Stomach (tissue), 9 donors: Measurements from ENCODE around the gene SLC16A13. TPM values are rescaled to one million over a fixed set of nuclear protein-coding genes. Genes with fewer than 3 reads are reported as not detected.

ENCODE experiments used
- DNase-seq, 2 donors: peaks; one replicate each; pipeline versions ENCODE4 v3.0.0 to v3.0.0-alpha.2; 2013 to 2019
- H3K27ac ChIP-seq, 5 donors: fragments of 200-600 bp in 4 of 5; sonication (generic) in 4 of 5; one replicate each; pipeline ENCODE4 v1.5.1; 2013 to 2019; ENCODE audit warnings: mild to moderate bottlenecking in 1 of 5, moderate library complexity in 1 of 5
- H3K27me3 ChIP-seq, 3 donors: fragments of 200-600 bp; sonication (generic); one replicate each; pipeline ENCODE4 v1.5.1; 2017 to 2019; ENCODE audit warnings: mixed run types in 1 of 3
- H3K36me3 ChIP-seq, 4 donors: fragments of 200-600 bp; sonication (generic); 1 replicate in 3 of 4; 2 replicates in 1 of 4; pipeline ENCODE4 v1.5.1; 2016 to 2019
- H3K4me1 ChIP-seq, 4 donors: fragments of 200-600 bp; sonication (generic); one replicate each; pipeline ENCODE4 v1.5.1; 2016 to 2019
- H3K4me3 ChIP-seq, 4 donors: fragments of 200-600 bp; sonication (generic) in 3 of 4; one replicate each; pipeline ENCODE4 v1.5.1; 2016 to 2019; ENCODE audit warnings: mild to moderate bottlenecking in 1 of 4
- H3K9me3 ChIP-seq, 4 donors: fragments of 200-600 bp; sonication (generic); one replicate each; pipeline ENCODE4 v1.5.1; 2016 to 2019
- EP300 ChIP-seq: sonication (generic); formaldehyde crosslinking; IDR thresholded peaks from one replicate; pipeline ENCODE4 v1.6.1; 2017; ENCODE audit warnings: antibody characterized with exemption
- POLR2A ChIP-seq, 4 donors: fragments of 450-650 bp; IDR thresholded peaks; one replicate each; pipeline ENCODE4 v1.6.1; 2016; ENCODE audit warnings: antibody characterized with exemption in 4 of 4, control low read depth in 2 of 4, mild to moderate bottlenecking in 1 of 4, moderate library complexity in 1 of 4
- POLR2AphosphoS5 ChIP-seq, 3 donors: sonication (generic); formaldehyde crosslinking; IDR thresholded peaks; one replicate each; pipeline ENCODE4 v1.6.1; 2016; ENCODE audit warnings: antibody characterized with exemption in 3 of 3
- WGBS, 5 donors: extraction: QIAGEN DNeasy Blood & Tissue Kit in 3 of 5; methylation state at CpG; one replicate each; pipeline versions ENCODE4 v1.1.5 to v1.1.7; 2013 to 2018; 5-methylcytosine and 5-hydroxymethylcytosine counted together
- intact Hi-C: fragments of 100-400 bp; cut with DNase I; formaldehyde crosslinking; loops from one replicate; pipeline ENCODE4 v1.15.1; 2023; ENCODE audit warnings: low total_unique reads
- polyA plus RNA-seq, 3 donors: library from polyadenylated mRNA; stranded (reverse); fragments of 200-250 nt; gene quantifications; one replicate each; pipeline ENCODE4 v1.2.3, GENCODE V29; 2013
- total RNA-seq, 5 donors: library from RNA; depleted of rRNA; stranded (reverse); fragments of >200 nt; gene quantifications; one replicate each; pipeline versions ENCODE4 v1.1.0 to v1.2.3, GENCODE V29; 2014 to 2016
- TF ChIP-seq, protein P1 (sequence below), 7 experiments: fragments of 450-650 bp in 4 of 7; fragments of 200-600 bp in 3 of 7; sonication (generic) in 3 of 7; IDR thresholded peaks; one replicate each; pipeline ENCODE4 v1.5.1; 2016 to 2019; ENCODE audit warnings: antibody characterized with exemption in 7 of 7, control low read depth in 2 of 7, mild to moderate bottlenecking in 1 of 7
- donor health status: healthy with polysubstance abuse.
- donor health status: Bipolar disorder and iron deficiency.
- donor health status: healthy.

The SLC16A13 gene
- total and polyA plus RNA-seq, 8 donors, result 0.56 to 2.9 (median 1.4) TPM; not detected in 5

DNA sequence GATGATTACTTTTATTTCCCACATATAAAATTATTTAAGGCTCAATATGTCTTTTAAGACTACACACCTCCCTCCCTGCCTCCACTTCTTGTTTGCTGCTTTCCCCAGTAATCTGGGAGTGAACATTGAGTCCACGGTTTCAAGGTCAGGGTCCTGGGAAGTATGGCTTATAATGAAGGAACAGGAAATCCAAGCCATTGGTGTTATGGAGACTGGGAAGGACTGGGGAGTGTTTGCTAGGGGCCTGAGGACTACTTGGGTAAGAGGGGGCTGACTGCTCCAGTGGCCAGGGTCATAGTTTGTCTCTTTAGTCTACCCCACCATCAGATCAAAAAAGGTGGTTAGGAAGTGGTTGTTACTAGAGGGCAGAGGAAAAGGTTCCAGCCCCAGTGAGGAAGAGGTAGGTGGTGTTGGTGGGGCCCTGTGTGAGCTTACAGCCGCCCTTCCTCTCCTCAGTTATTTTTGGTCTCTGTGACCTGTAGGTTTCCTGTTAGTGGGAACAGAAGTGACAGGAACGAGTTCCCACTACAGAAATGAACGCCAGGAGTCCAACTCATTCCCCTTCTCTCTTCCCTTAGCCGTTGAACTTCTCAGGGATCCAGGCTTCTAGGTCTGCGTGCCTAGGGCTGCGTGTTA lies 742 bp upstream of the SLC16A13 start:
- 8 to 19% (median 13%) methylated on average over 7 of the region's 7 CpGs for WGBS, 5 donors
- Histone ChIP-seq H3K27ac (peak overlapping the region; percentile 66 to 88 (median 82)), H3K27me3 (peaks cover 0 to 5% (median 0%) of the 10 kb centered on the region in 3 donors), H3K36me3 (no peaks in the 10 kb centered on the region), H3K9me3 (no peaks in the 10 kb centered on the region), H3K4me1 (peaks cover 9 to 23% (median 16%) of the 10 kb centered on the region in 4 donors), H3K4me3 (peak overlapping the region; percentile 52 to 64 (median 60))
- TF ChIP-seq POLR2AphosphoS5 (IDR thresholded peaks at IDR 0.05) (no peak), POLR2A (IDR thresholded peaks at IDR 0.05) (no peak), EP300 (no peak)
- TF ChIP-seq, protein P1, sequence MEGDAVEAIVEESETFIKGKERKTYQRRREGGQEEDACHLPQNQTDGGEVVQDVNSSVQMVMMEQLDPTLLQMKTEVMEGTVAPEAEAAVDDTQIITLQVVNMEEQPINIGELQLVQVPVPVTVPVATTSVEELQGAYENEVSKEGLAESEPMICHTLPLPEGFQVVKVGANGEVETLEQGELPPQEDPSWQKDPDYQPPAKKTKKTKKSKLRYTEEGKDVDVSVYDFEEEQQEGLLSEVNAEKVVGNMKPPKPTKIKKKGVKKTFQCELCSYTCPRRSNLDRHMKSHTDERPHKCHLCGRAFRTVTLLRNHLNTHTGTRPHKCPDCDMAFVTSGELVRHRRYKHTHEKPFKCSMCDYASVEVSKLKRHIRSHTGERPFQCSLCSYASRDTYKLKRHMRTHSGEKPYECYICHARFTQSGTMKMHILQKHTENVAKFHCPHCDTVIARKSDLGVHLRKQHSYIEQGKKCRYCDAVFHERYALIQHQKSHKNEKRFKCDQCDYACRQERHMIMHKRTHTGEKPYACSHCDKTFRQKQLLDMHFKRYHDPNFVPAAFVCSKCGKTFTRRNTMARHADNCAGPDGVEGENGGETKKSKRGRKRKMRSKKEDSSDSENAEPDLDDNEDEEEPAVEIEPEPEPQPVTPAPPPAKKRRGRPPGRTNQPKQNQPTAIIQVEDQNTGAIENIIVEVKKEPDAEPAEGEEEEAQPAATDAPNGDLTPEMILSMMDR (IDR thresholded peaks at IDR 0.05), result no peak
- no peak for DNase-seq
- intact Hi-C loops, result no loop called here

DNA sequence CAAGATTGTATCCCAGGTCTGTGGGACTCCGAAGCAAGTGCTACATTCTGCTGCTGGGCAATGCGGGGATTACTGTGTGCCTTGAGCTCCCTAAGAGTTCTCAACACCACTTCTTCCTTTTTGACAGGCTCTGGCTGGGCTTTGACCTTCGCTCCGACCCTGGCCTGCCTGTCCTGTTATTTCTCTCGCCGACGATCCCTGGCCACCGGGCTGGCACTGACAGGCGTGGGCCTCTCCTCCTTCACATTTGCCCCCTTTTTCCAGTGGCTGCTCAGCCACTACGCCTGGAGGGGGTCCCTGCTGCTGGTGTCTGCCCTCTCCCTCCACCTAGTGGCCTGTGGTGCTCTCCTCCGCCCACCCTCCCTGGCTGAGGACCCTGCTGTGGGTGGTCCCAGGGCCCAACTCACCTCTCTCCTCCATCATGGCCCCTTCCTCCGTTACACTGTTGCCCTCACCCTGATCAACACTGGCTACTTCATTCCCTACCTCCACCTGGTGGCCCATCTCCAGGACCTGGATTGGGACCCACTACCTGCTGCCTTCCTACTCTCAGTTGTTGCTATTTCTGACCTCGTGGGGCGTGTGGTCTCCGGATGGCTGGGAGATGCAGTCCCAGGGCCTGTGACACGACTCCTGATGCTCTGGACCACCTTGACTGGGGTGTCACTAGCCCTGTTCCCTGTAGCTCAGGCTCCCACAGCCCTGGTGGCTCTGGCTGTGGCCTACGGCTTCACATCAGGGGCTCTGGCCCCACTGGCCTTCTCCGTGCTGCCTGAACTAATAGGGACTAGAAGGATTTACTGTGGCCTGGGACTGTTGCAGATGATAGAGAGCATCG lies 2.4 kb downstream of the SLC16A13 start:
- Histone ChIP-seq H3K9me3 (no peaks in the 10 kb centered on the region), H3K27me3 (peaks cover 0 to 26% (median 15%) of the 10 kb centered on the region in 3 donors), H3K4me1 (peaks cover 20 to 39% (median 30%) of the 10 kb centered on the region in 4 donors), H3K36me3 (no peaks in the 10 kb centered on the region), H3K4me3 (no peak overlapping the region), H3K27ac (no peak overlapping the region)
- no peak for DNase-seq
- TF ChIP-seq EP300 (no peak), POLR2AphosphoS5 (IDR thresholded peaks at IDR 0.05) (no peak), POLR2A (IDR thresholded peaks at IDR 0.05) (no peak)
- TF ChIP-seq, protein P1 (IDR thresholded peaks at IDR 0.05), result no peak
- intact Hi-C loops, result no loop called here
- WGBS, 5 donors, result 84 to 86% (median 85%) methylated on average over 15 to 19 of the region's 19 CpGs

DNA sequence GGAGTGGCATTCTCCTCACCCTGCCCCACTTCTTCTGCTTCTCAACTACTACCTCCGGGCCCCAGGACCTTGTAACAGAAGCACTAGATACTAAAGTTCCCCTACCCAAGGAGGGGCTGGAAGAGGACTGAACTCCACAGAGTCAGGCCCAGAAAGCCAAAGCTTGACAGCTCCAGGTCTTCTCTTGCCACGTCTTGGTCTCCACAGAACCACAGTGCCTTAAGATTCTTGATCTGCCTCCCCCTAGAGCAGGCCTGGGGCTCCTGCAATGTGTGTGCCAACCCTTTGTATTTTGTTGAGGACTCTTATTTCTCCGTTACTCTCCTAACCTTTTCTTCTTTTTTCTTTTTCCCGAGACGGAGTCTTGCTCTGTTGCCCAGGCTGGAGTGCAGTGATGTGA lies 4.0 kb downstream of the SLC16A13 start:
- 88 to 95% (median 94%) methylated on average over 5 of the region's 5 CpGs for WGBS, 5 donors

More for the DNA sequence above, 4.0 kb downstream of the SLC16A13 start:
- Histone ChIP-seq H3K4me3 (no peak overlapping the region), H3K9me3 (no peaks in the 10 kb centered on the region), H3K27ac (no peak overlapping the region), H3K4me1 (peaks cover 31 to 49% (median 40%) of the 10 kb centered on the region in 4 donors), H3K27me3 (peaks cover 0 to 42% (median 24%) of the 10 kb centered on the region in 3 donors), H3K36me3 (no peaks in the 10 kb centered on the region)
- DNase-seq, result no peak
- no peak for TF ChIP-seq POLR2A (IDR thresholded peaks at IDR 0.05)
- TF ChIP-seq POLR2AphosphoS5 (IDR thresholded peaks at IDR 0.05), result no peak
- TF ChIP-seq, protein P1 (IDR thresholded peaks at IDR 0.05), result no peak
- TF ChIP-seq EP300, result no peak
- intact Hi-C loops, result no loop called here
